HPDE6-E6E7 (cell line): Measurements from ENCODE around the gene SNAI3.

Source experiments
- DNase-seq: peaks from one replicate; pipeline ENCODE4 v3.0.0; 2011; ENCODE audit warnings: missing footprints; ENCODE audit errors: extremely low spot score

SNAI3 gene

GRCh38 chr16:88721815-88722755 is 35.8 kb upstream of the SNAI3 start:
- DNase-seq, result no peak

DNA sequence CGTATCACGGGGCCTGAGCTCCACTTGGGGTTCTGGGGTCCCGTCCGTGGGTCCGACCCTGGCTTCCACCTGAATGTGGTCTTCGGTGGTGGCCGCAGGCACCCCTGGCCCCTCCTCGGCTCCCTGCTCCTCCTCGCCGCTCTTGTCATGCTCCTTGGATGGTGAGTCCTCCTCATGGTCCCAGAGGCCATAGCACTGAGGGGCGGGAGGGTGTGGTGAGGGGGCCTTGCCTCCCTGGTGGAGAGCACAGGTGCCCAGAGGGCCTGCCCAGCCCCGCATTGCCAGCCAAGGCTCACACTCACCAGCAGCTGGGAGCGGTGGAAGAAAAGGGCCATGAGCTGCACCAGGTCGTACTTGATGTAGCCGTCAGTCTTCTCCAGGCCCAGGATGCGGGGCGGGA is 34.9 kb upstream of the SNAI3 start:
- DNase-seq, result no peak

GRCh38 chr16:88720396-88720970 is 34.2 kb upstream of the SNAI3 start:
- no peak for DNase-seq

DNA sequence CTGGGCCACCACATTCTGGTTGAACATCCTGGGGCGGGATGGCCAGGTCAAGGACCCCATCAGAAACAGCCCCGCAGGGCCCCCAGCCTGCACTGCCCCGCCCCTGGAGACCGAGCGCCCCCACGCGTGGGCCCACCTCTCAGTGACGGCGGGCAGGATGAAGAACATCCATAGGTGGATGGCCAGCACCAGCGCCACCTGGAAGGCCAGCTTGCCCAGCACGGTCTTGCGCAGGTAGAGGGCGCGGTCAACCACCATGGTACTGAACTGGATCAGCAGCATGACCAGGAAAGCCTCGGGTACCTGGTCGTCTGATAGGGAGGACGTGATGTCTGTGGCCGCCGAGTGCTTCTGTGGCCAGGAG is 33.6 kb upstream of the SNAI3 start:
- no peak for DNase-seq

GRCh38 chr16:88719267-88719932 is 33.1 kb upstream of the SNAI3 start:
- no peak for DNase-seq

DNA sequence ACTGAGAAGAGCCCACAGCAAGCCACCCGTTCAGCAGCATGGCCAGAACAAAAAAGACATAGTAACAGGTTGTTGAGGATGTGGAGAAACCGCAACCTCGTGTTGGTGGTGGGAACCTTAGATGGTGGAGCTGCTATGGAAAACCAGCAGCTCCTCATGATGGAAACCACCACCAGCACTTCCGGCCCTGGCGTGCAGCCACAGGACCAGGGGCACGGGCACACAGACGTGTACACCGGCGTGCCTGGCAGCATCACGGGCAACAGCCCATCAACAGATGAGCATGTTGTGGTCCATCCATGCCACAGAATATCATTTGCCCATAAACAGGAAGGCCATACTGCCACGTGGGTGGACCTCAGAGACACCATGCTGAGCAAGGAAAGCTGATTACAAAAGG is 31.9 kb upstream of the SNAI3 start:
- DNase-seq, result no peak

- no peak for DNase-seq
Observed at GRCh38 chr16:88716601-88717001, 30.3 kb upstream of the SNAI3 start.

DNA sequence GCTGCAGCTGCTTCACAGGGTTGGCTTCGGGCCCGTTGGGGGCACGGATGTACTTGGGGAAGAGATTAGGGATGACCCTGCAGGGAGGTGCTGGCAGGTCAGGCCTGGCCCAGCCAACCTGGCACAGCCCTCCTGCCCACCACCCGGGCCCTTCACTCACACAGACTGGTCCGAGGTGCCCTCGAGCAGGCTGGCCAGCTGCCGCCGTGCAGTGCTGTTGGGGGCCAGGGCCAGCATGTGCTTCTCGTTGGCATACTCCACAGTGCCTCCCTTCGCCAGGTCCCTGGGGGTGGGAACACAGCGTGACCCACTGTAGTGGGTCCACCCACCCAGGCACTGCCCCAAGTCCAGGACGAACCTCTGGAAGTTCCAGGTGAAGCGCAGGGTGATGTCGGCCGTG is 29.9 kb upstream of the SNAI3 start:
- no peak for DNase-seq

DNA sequence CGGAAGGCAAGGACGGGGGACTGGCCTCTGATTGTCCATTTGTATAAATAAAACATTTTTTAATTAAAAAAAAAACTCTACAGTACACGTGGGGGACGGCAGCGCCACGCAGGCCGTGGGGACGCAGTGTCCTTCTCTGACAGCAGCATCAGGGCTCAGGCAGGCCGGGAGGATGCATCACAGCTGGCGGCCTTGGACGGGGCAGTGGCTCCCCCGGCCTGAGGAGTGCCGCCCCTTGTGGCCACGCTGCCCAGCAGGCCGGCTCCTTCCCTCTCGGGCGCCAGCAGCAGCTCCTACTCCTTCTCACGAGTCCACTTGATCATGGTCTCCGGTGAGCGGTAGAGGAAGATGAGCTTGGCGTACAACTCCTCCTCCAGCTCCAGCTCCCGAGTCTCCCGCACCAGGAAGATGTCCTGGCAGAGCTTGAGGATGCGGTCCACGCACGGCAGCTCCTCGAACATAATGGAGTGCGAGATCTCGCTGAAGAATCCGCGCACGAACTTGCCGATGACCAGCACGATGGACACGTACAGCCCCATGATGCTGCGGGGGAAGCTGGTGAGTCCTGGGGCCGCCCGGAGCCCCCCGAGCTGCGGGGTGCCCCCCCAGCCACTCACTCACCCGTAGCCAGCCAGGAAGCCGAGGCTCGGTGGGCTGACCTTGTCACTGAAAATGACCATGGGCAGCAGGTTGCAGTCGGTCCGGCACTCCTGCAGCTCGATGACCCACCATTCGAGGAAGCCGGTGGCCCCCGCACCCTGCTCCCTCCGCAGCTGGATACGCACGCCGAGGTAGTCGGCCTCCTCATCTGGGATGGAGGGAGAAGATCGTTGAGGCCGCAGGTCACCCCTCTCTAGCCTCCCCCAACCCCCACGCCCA is 29.2 kb upstream of the SNAI3 start:
- no peak for DNase-seq

DNA sequence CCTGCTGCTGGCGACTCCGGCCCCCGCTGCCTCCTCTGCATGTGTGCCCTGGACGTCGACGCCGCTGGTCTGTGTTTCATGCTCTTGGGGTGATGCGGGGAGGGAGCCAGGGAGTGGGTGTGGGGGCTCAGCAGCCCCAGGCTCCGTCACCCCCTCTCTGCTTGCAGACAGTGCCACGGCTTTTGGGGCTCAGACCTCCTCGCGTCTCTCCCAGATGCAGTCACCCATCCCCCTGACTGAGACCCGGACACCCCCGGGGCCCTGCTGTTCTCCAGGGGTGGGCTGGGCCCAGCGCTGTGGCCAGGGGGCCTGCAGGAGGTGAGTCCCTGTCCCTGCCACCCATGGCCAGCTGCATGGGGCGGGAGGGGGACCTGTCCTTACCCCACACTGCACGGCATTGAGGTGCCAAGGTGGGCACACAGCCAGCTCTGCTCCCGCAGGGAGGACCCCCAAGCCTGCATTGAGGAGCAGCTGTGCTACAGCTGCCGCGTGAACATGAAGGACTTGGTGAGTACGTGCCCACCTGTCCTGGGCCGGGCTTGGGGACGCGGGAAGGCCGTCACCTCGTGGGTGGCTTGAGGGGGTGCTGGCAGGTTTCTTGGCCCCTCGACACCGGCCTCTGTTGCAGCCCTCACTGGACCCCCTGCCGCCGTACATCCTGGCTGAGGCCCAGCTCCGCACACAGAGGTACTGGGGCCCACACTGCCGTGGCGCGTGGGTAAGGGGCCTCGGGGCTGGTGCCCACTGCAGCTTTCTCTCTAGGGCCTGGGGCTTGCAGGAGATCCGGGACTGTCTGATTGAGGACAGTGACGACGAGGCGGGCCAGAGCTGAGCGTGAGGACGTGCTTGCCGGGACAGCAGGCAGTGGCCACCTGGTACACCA is 28.4 kb upstream of the SNAI3 start:
- DNase-seq, result no peak

DNA sequence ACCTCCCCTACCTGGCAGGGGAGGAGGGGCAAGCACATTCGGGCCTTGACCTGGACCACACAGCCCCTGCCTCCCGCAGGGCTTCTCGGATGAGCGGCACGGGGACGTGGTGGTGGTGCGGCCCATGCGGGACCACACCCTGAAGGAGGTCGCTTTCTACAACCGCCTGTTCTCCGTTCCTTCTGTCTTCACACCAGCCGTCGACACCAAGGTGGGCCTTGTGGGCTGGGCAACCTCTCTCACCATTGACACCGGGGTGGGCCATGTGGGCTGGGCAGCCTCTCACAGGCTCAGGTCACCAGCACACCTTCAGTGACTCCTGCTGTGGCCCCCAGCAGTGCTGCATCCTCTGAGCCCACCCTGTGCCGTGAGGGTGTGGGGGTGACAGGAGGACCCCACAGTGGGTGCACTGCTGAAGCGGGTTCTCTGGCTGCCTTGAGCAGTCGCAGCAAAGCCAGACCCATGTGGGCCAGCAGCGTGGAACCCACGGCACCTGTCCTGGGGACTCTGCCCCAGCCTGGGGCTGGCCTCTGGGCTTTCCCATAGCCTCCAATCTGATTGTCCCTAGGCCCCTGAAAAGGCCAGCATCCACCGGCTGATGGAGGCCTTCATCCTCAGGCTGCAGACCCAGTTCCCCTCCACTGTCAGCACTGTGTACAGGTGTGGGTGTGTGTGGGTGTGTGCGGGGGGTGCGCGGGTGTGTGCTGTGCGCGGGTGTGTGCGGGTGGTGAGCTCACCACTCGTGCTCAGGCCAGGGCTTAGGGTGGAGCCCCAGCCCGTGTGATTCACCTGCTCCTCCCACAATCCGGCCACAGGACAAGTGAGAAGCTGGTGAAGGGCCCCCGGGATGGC is 27.5 kb upstream of the SNAI3 start:
- no peak for DNase-seq

DNA sequence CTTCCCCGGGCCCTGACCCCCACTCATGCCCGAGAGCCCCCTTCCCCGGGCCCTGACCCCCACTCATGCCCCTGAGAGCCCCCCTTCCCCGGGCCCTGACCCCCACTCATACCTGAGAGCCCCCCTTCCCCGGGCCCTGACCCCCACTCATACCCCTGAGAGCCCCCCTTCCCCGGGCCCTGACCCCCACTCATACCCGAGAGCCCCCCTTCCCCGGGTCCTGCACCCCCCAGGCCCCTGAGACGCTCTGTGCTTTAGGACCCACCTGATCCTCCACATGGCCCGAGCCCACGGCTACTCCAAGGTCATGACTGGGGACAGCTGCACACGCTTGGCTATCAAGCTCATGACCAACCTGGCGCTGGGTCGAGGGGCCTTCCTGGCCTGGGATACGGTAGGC is 26.7 kb upstream of the SNAI3 start:
- no peak for DNase-seq

GRCh38 chr16:88712362-88712979 is 26.2 kb upstream of the SNAI3 start:
- DNase-seq, result no peak

DNA sequence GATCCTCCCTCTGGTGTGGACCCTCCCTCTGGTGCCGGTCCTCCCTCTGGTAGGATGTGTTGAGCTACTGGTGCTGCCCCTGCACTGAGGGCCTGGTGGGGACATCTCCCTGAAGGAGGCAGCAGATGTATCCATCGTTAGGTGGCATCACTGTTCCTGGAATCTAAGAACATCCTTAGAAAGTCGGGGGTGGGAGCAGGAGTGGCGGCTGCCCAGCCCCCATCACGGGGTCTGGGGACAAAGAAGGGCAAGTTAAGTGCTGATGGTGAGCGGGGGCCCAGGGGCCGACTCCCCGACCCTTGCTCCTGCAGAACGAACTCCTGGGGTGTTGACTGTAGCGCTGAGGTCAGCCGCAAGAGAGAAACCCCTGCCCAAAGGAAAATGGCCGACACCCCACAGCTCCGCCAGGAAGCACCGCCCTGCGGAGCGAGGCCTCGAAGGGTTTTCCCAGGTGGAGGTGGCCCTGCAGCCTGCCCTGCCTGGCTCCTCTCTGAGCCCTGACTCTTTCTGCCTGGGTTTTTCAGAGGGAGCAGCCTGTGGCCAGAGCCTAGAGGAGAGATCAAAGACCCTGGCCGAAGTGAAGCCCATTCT is 25.5 kb upstream of the SNAI3 start:
- DNase-seq, result no peak

DNA sequence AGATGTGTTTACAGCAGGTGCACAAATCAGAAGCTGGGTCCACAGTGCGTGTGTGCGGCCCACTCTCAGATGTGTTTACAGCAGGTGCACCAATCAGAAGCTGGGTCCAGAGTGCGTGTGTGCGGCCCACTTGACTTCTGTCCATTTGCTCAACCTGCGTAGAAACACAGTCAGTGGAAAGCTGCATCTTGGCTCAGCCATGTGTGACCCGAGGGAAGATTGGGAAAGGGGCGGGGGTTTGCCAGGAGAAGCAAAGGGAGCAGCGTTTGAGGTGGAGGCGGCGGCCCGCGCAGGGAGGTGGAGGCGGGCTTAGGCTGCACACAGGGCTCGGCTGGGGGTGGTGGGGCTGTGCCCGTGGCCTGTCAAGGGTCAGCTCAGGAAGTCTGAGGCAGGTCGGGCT is 24.2 kb upstream of the SNAI3 start:
- DNase-seq, result no peak

DNA sequence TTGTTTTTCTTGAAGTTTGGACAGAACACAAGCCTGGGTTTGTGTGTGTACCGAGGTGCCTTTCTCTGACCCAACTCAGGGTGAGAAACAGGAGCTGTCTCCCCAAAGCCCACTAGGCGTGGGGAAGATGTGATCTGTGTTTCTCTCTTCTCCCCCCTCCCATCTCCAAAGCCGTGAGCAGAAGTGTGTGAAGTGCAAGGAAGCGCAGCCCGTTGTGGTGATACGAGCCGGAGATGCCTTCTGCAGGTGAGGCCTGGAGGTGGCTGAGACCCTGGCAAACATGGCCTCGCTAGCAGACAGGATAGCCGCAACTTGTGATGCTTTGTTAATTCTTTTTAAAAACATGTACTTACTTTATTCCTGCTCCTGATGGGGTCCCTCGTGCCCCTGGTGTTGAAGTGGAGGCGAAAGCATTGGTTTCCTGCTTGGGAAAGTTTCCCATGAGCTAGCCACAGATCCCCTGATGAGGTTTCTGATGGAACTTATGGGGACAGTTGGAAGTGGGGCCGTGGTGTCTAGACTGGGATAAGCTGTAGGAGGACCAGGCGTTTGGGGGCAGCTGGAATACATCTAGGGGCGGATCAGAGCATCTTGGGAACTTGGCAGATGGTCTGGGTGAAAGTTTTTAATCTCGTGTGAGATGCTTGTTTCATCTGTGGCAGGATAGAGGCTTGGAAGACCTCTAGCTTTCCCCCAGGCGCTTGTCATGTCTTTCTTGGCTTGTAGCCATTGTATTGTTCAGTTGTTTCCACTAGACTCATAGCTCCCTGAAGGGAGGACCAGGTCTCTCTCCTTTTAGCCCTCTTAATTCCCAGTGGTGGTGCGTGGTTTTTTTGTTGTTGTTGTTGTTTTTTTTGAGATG is 20.9 kb upstream of the SNAI3 start:
- no peak for DNase-seq

DNA sequence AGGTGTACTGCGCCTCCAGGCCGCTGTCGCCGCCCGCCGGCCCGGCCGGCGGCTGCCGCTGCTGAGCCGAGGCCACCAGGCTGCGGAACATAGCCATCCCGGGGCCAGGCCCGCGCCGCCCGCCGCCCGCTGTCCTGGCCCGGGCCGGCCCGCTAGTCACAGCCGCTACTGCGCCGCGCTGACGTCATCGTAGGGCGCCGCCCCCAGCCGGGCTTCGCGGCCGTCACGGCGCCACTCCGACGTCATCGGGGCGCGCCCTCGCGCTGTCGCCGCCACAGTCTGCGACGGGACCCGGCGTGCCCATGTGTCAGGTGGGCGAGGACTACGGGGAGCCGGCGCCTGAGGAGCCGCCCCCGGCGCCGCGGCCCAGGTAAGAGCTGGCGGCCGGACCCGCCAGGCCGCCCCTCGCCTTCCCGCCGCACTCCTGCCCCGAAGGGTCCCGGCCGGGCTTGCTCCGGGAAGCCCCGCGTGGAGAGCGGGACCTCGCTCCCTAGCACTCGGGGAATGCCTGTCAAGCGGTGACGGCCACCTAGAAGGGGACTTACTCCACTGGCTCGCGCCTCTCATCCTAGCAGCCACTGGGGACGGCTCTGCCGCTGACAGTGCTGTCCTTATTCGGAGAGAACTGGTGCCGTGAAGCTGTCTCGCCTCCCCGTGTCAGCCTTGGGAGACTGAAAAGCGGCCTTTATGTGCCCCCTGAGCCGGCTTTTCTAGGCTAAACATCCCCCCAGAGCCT is 20.1 kb upstream of the SNAI3 start, which contains the start of the genes CTU2 and RNF166:
Gene CTU2, plus strand, starts transcription at position 275 of the 736 bp plus-strand sequence. Its CDS starts 28 bp downstream, at position 303.
Gene RNF166, minus strand, starts transcription at position 180 of the 736 bp plus-strand sequence. Its CDS starts 83 bp downstream, at position 97.
- peak; percentile 96 for DNase-seq
